GM19372 (cell line): Measurements from ENCODE around the gene ABLIM2.

Experiments used
- ATAC-seq: cut with Tn5 transposase; IDR thresholded peaks from one replicate; pipeline ENCODE4 v1.9.1; 2021; ENCODE audit warnings: mild to moderate bottlenecking, low read depth, moderate library complexity; ENCODE audit not compliant: unreplicated experiment

ABLIM2 gene

GRCh38 chr4:7971881-7972500, 186.6 kb downstream of the ABLIM2 start:
- no peak for ATAC-seq

- ATAC-seq: no peak
These were observed 187.4 kb downstream of the ABLIM2 start for GRCh38 chr4:7971159-7971631.

- ATAC-seq: no peak
These were observed 188.2 kb downstream of the ABLIM2 start for GRCh38 chr4:7970361-7970946.

GRCh38 chr4:7968262-7968896, 190.2 kb downstream of the ABLIM2 start:
- no peak for ATAC-seq

GRCh38 chr4:7967501-7968261, 190.9 kb downstream of the ABLIM2 start:
- no peak for ATAC-seq

- no peak for ATAC-seq
These were observed 191.6 kb downstream of the ABLIM2 start for GRCh38 chr4:7967063-7967440.

GRCh38 chr4:7966281-7967062, 192.1 kb downstream of the ABLIM2 start:
- ATAC-seq: no peak

GRCh38 chr4:7964890-7965662, 193.5 kb downstream of the ABLIM2 start:
- ATAC-seq: no peak

GRCh38 chr4:7964459-7964858, 194.2 kb downstream of the ABLIM2 start:
- peak; percentile 35 for ATAC-seq

- no peak for ATAC-seq
These were observed 194.9 kb downstream of the ABLIM2 start for GRCh38 chr4:7963691-7964090.

GRCh38 chr4:7962609-7963508, 195.8 kb downstream of the ABLIM2 start:
- no peak for ATAC-seq

GRCh38 chr4:7960790-7961655, 197.6 kb downstream of the ABLIM2 start:
- peak; percentile 57 for ATAC-seq

- no peak for ATAC-seq
These were observed 198.4 kb downstream of the ABLIM2 start for GRCh38 chr4:7960017-7960789.

- ATAC-seq: no peak
These were observed 199.5 kb downstream of the ABLIM2 start for GRCh38 chr4:7959078-7959477.

- no peak for ATAC-seq
These were observed 201.5 kb downstream of the ABLIM2 start for GRCh38 chr4:7956934-7957656.

GRCh38 chr4:7956270-7956808, 202.3 kb downstream of the ABLIM2 start:
- ATAC-seq: no peak
